HG03108 (cell line): ENCODE data around the gene DPH3.

ENCODE experiments used
- ATAC-seq: cut with Tn5 transposase; IDR thresholded peaks from one replicate; pipeline ENCODE4 v1.9.1; 2021; ENCODE audit warnings: moderate library complexity; ENCODE audit not compliant: unreplicated experiment

DPH3 gene

GRCh38 chr3:16294844-16295243 is 30.1 kb upstream of the DPH3 start:
- no peak for ATAC-seq

GRCh38 chr3:16290827-16291196 is 26.1 kb upstream of the DPH3 start:
- ATAC-seq: no peak

- no peak for ATAC-seq
These were observed 25.5 kb upstream of the DPH3 start for GRCh38 chr3:16290007-16290826.

- ATAC-seq: no peak
These were observed 24.6 kb upstream of the DPH3 start for GRCh38 chr3:16289144-16289889.

- no peak for ATAC-seq
These were observed 23.9 kb upstream of the DPH3 start for GRCh38 chr3:16288664-16289063.

GRCh38 chr3:16286751-16287543 is 22.2 kb upstream of the DPH3 start:
- no peak for ATAC-seq

- ATAC-seq: peak; percentile 65
These were observed 21.4 kb upstream of the DPH3 start for GRCh38 chr3:16286161-16286560.

GRCh38 chr3:16284633-16285032 is 19.9 kb upstream of the DPH3 start:
- no peak for ATAC-seq

- no peak for ATAC-seq
These were observed 15.9 kb upstream of the DPH3 start for GRCh38 chr3:16280671-16281070.

GRCh38 chr3:16279010-16279801 is 14.5 kb upstream of the DPH3 start:
- no peak for ATAC-seq

- no peak for ATAC-seq
These were observed 12.7 kb upstream of the DPH3 start for GRCh38 chr3:16277471-16277870.

- ATAC-seq: no peak
These were observed 9.1 kb upstream of the DPH3 start for GRCh38 chr3:16273867-16274266.

GRCh38 chr3:16272588-16272987 is 7.8 kb upstream of the DPH3 start:
- no peak for ATAC-seq

GRCh38 chr3:16270855-16271254 is 6.1 kb upstream of the DPH3 start:
- ATAC-seq: no peak

GRCh38 chr3:16266714-16267113 is 2.0 kb upstream of the DPH3 start:
- no peak for ATAC-seq

GRCh38 chr3:16265455-16265786 is 678 bp upstream of the DPH3 start:
- no peak for ATAC-seq

GRCh38 chr3:16264174-16264707 is 502 bp downstream of the DPH3 start:
- ATAC-seq: no peak

GRCh38 chr3:16262174-16262573 is 2.6 kb downstream of the DPH3 start:
- ATAC-seq: no peak

GRCh38 chr3:16260046-16260445 is 4.7 kb downstream of the DPH3 start:
- ATAC-seq: no peak

GRCh38 chr3:16258866-16259265 is 5.9 kb downstream of the DPH3 start:
- no peak for ATAC-seq

GRCh38 chr3:16258177-16258576 is 6.6 kb downstream of the DPH3 start:
- no peak for ATAC-seq
